GM23338 (cell line): Measurements from ENCODE around the gene OR1J2. TPM values are rescaled to one million over a fixed set of nuclear protein-coding genes. Genes with fewer than 3 reads are reported as not detected.

Experiments
- ATAC-seq: fragments of 200-7000 bp; cut with Tn5 transposase; 3 replicates; pipeline ENCODE4 v1.9.1; 2020
- DNase-seq: peaks from one replicate; pipeline ENCODE4 v3.0.0-alpha.2; 2015; ENCODE audit warnings: low spot score
- H2AFZ ChIP-seq: fragments of 200-600 bp; sonication (generic); 2 replicates; pipeline ENCODE4 v1.8.0; 2016; ENCODE audit warnings: antibody characterized with exemption, mild to moderate bottlenecking, moderate library complexity
- H3F3A ChIP-seq: fragments of 200-600 bp; sonication (generic); replicated peaks from 2 replicates; pipeline ENCODE4 v1.8.0; 2017; ENCODE audit warnings: antibody characterized with exemption, mixed run types, low read depth
- H3K27ac ChIP-seq: fragments of 200-600 bp; sonication (generic); 2 replicates; pipeline ENCODE4 v1.6.1; 2016; ENCODE audit warnings: low read depth
- H3K27me3 ChIP-seq: fragments of 200-600 bp; sonication (generic); 2 replicates; pipeline ENCODE4 v1.8.0; 2016; ENCODE audit warnings: mild to moderate bottlenecking, mixed run types, moderate library complexity; ENCODE audit not compliant: insufficient read depth
- H3K36me3 ChIP-seq: fragments of 200-600 bp; sonication (generic); 2 replicates; pipeline ENCODE4 v1.8.0; 2016; ENCODE audit warnings: mild to moderate bottlenecking; ENCODE audit not compliant: insufficient read depth
- H3K4me1 ChIP-seq: fragments of 200-600 bp; sonication (generic); 2 replicates; pipeline ENCODE4 v1.8.0; 2016; ENCODE audit warnings: mild to moderate bottlenecking, moderate library complexity; ENCODE audit not compliant: insufficient read depth
- H3K4me2 ChIP-seq: fragments of 200-600 bp; sonication (generic); 2 replicates; pipeline ENCODE4 v1.7.1; 2017; ENCODE audit warnings: mixed run types
- H3K4me3 ChIP-seq: fragments of 200-600 bp; sonication (generic); 2 replicates; pipeline ENCODE4 v1.6.1; 2016; ENCODE audit warnings: mixed run types
- H3K79me2 ChIP-seq: fragments of 200-600 bp; sonication (generic); replicated peaks from 2 replicates; pipeline ENCODE4 v1.8.0; 2017; ENCODE audit warnings: mild to moderate bottlenecking; ENCODE audit not compliant: insufficient read depth
- H3K9me2 ChIP-seq: fragments of 200-600 bp; sonication (generic); 2 replicates; pipeline ENCODE4 v1.8.0; 2017; ENCODE audit not compliant: insufficient read depth
- H4K20me1 ChIP-seq: fragments of 200-600 bp; sonication (generic); replicated peaks from 2 replicates; pipeline ENCODE4 v1.8.0; 2017; ENCODE audit warnings: mild to moderate bottlenecking; ENCODE audit not compliant: insufficient read depth
- H3K27ac Mint-ChIP-seq: 2 replicates; pipeline ENCODE4 v1.8.0; 2020; ENCODE audit warnings: inconsistent platforms, mild to moderate bottlenecking, moderate library complexity, mixed read lengths
- H3K27me3 Mint-ChIP-seq: 3 replicates; pipeline ENCODE4 v1.8.0; 2022; ENCODE audit warnings: low read depth, mild to moderate bottlenecking, moderate library complexity, mixed read lengths, inconsistent platforms; ENCODE audit not compliant: insufficient read depth, poor library complexity
- H3K36me3 Mint-ChIP-seq: 3 replicates; pipeline ENCODE4 v1.8.0; 2021; ENCODE audit warnings: low read depth, mild to moderate bottlenecking, inconsistent platforms, moderate library complexity, mixed read lengths
- H3K4me1 Mint-ChIP-seq: 3 replicates; pipeline ENCODE4 v1.8.0; 2020; ENCODE audit warnings: mild to moderate bottlenecking, inconsistent platforms, mixed read lengths
- H3K4me3 Mint-ChIP-seq: 3 replicates; pipeline ENCODE4 v1.8.0; 2021; ENCODE audit warnings: moderate library complexity, mild to moderate bottlenecking, inconsistent platforms, mixed read lengths
- H3K9me3 Mint-ChIP-seq: 3 replicates; pipeline ENCODE4 v1.8.0; 2020; ENCODE audit warnings: moderate library complexity, mild to moderate bottlenecking, inconsistent platforms, mixed read lengths
- NANOG ChIP-seq: IDR thresholded peaks from 2 replicates; pipeline ENCODE4 v1.6.1; 2016; ENCODE audit warnings: antibody characterized with exemption, borderline replicate concordance
- POLR2AphosphoS5 ChIP-seq: IDR thresholded peaks from 2 replicates; pipeline ENCODE4 v1.6.1; 2016; ENCODE audit warnings: antibody characterized with exemption, low read depth
- polyA plus RNA-seq: library from polyadenylated mRNA; unstranded; fragments of >200 nt; fragmentation: Nextera tagmentation; extraction: Ambion mirVana; gene quantifications from 2 replicates; pipeline ENCODE4 v1.2.1, GENCODE V29; 2016
- total RNA-seq: library from RNA; depleted of rRNA; stranded (reverse); fragments of >200 nt; shearing (Covaris generic); gene quantifications from 2 replicates; pipeline ENCODE4 v1.2.3, GENCODE V29; 2014
- TF ChIP-seq, protein P1 (sequence below), 2 experiments: fragments of 200-600 bp in 1 of 2; sonication (generic) in 1 of 2; conservative IDR thresholded peaks; 2 replicates each; pipeline versions ENCODE4 v1.5.1 to v1.6.1; 2016 to 2017; ENCODE audit warnings: antibody characterized with exemption in 2 of 2, low read depth in 2 of 2, mild to moderate bottlenecking in 2 of 2, moderate library complexity in 1 of 2

Gene OR1J2
- total and polyA plus RNA-seq, 2 experiments from 2014 or later: not detected

DNA sequence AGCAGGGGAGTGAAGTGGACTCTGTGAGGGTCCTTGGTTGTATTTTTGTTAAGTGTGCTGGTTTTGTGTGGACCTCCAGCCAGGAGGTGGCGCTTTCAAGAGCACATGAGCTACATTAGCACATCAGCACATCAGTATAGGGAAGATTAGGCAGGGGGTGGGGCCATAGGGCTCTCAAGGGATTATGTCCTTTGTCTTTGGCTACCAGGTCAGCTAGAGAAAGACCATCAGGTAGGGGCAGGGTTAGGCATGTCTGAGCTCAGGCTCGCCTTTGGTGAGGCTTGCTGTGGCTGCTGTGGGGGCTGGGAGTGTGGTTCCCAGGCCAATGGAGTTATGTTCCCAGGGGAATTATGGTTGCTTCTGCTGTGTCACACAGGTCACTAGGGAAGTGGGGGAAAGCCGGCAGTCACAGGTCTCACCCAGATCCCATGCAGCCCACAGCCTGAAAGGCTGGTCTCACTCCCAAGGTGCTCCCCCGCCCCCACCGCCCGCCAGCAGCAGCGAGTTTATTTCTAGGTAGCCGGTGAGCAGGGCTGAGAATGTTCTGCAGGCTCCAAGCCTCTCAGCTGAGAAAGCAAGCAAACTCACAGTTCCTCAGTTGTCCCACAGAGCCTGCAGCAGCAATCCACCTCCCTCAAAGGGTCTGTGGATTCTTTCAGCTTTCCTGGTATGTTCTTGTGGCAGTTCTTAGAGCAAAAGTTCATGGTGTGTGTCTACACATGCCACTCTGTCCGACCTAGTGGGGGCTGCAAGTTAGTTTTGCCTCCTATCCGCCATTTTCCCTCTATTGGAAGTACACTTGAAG, 46.6 kb upstream of the OR1J2 start:
- no peak overlapping the region for H3K27ac ChIP-seq
- ATAC-seq: peak; percentile 94
- no peaks in the 10 kb centered on the region for H3K27me3 ChIP-seq
- H3K79me2 ChIP-seq: no peaks in the 10 kb centered on the region
- H3K36me3 ChIP-seq: no peaks in the 10 kb centered on the region
- Mint-ChIP-seq H3K27me3 (peaks cover 2% of the 10 kb centered on the region), H3K4me1 (no peaks in the 10 kb centered on the region; the same call in 2 of the 3 replicates), H3K9me3 (peaks cover 34% of the 10 kb centered on the region), H3K4me3 (peak overlapping the region; percentile 61; the same call in 2 of the 3 replicates), H3K27ac (peak overlapping the region; percentile 86), H3K36me3 (no peaks in the 10 kb centered on the region)
- no peaks in the 10 kb centered on the region for H3K9me2 ChIP-seq
- TF ChIP-seq, protein P1, sequence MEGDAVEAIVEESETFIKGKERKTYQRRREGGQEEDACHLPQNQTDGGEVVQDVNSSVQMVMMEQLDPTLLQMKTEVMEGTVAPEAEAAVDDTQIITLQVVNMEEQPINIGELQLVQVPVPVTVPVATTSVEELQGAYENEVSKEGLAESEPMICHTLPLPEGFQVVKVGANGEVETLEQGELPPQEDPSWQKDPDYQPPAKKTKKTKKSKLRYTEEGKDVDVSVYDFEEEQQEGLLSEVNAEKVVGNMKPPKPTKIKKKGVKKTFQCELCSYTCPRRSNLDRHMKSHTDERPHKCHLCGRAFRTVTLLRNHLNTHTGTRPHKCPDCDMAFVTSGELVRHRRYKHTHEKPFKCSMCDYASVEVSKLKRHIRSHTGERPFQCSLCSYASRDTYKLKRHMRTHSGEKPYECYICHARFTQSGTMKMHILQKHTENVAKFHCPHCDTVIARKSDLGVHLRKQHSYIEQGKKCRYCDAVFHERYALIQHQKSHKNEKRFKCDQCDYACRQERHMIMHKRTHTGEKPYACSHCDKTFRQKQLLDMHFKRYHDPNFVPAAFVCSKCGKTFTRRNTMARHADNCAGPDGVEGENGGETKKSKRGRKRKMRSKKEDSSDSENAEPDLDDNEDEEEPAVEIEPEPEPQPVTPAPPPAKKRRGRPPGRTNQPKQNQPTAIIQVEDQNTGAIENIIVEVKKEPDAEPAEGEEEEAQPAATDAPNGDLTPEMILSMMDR (conservative IDR thresholded peaks at IDR 0.05; ENCODE audit: low read depth in 2 of 2): peak; percentile 69 to 71
- no peak for TF ChIP-seq NANOG
- H3F3A ChIP-seq: no peaks in the 10 kb centered on the region
- no peaks in the 10 kb centered on the region for H4K20me1 ChIP-seq
- peak; percentile 84 for DNase-seq
- H2AFZ ChIP-seq: peak overlapping the region; percentile 89
- H3K4me1 ChIP-seq: no peaks in the 10 kb centered on the region
- H3K4me2 ChIP-seq: no peak overlapping the region
- H3K4me3 ChIP-seq: no peak overlapping the region

DNA sequence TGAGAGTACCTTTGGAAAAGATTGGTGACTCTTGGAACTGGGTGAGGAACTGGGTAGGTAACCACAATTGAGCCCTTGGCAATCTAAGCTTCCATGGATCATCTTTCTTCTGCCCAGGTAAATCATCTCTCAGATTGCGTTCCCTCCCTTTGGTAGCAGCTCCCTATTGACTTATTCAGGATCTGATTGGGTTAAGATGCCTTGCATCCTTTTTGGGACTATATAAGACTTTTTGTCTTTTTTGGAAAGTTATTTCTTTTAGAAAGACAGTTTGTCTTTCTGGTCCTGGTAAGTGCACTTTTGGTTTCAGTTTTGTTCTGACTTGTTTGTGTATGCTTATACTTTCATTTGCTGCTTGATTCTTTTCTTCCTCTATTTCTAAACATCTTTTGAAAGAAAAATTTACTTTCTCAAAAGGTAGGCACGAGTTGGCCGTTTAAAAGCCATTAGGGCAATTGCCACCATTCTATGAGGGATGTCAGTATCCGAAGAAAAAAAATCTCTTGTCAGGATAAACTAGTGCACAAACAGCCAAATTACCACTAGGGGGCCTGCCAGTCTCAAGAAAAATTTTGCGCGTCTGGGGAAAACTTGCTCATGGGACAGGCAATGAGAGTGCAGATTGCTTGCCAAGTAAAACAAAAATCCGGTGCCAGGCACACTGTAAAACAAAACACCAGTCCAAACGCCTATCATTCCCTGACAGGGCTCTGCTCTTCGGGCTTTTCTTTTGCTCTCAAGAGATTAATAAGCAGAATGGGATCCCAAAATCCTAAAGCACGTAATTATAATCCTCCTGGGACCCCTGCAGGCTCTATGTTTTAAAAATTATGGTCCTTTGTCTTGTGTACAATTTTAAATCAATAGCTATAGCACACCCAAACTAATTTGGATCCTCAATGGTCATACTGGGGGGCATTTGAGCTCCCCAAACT, 45.7 kb upstream of the OR1J2 start:
- Histone ChIP-seq H3K27me3 (no peaks in the 10 kb centered on the region), H3K79me2 (no peaks in the 10 kb centered on the region), H3F3A (no peaks in the 10 kb centered on the region), H3K4me1 (no peaks in the 10 kb centered on the region), H3K4me2 (no peak overlapping the region), H3K27ac (no peak overlapping the region), H2AFZ (peak overlapping the region; percentile 89), H4K20me1 (no peaks in the 10 kb centered on the region), H3K36me3 (no peaks in the 10 kb centered on the region), H3K4me3 (no peak overlapping the region), H3K9me2 (no peaks in the 10 kb centered on the region)
- DNase-seq (peak; percentile 89), ATAC-seq (peak; percentile 63)
- Mint-ChIP-seq H3K27me3 (peaks cover 2% of the 10 kb centered on the region), H3K4me1 (no peaks in the 10 kb centered on the region; the same call in 2 of the 3 replicates), H3K36me3 (no peaks in the 10 kb centered on the region), H3K9me3 (peaks cover 42% of the 10 kb centered on the region), H3K4me3 (no peak overlapping the region), H3K27ac (no peak overlapping the region; the same call in 1 of the 2 replicates)
- TF ChIP-seq POLR2AphosphoS5: no peak
- TF ChIP-seq, protein P1 (conservative IDR thresholded peaks at IDR 0.05; ENCODE audit: low read depth in 2 of 2): peak; percentile 78 to 82
